Measurements from ENCODE around the gene CAMKV. TPM values are rescaled to one million over a fixed set of nuclear protein-coding genes. Genes with fewer than 3 reads are reported as not detected.
"Not testable (repeated sequence)": the region's sequence is repeated elsewhere in the genome, so short reads cannot be mapped to it uniquely, and the experiment has no call there.

CAMKV gene
- total RNA-seq, 1 donor: not detected

DNA sequence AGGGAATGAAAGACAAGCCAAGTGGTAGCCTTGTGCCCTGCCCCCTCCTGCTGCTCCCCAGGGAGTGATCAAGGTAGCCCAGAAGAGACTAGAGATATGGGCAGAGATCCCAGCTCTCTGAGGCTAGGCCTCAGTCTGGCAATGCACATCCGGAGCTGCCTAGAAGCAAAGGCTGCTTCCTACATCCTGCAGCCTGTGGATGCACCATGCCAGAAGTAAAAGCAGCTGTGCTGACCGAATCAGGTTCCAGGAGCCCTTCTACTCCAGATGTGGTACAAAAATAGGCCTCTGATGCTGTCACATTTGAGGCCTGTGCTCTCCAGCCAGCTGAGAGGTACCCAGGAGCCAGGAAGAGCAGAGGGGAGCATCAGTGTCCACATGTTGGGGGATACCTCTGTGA lies 29.3 kb downstream of the CAMKV start:
- no peak for TF ChIP-seq CTCF (IDR thresholded peaks at IDR 0.05; ENCODE audit: insufficient read depth, low read length)
- peak; percentile 16 for DNase-seq (ENCODE audit: low read depth)
- H3K4me3 ChIP-seq (ENCODE audit: low read depth, low read length): no peak overlapping the region

DNA sequence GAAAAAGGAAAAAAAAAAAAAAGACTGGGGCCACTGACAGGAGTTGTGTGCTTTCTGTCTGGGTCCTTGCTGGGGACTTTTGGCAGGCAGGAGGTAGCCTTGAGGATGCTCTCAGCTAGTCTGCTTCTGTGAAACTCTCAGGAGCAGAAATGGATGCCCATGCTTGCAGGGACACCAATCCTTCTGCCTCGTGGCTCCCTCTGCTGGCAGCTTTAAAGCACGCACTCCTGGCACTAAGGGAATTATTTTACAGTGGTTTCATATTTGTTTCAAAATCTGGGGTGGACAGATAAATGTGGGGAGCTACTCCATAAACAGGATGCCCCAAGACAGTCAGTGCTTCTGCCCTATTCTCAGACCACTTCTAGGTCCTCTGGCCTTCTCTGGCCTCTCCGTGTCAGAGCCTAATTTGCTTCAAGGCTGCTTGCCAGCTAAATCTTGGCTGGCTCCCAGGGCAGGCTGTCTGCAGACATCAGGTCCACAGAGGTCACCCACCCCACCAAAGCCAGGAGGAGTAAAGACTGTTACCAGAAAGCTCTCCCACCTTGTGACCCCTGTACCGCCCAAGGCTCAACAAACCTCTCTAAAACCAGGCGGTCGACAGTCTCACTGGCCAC lies 30.4 kb downstream of the CAMKV start:
- DNase-seq (ENCODE audit: low read depth): peak; percentile 87

DNA sequence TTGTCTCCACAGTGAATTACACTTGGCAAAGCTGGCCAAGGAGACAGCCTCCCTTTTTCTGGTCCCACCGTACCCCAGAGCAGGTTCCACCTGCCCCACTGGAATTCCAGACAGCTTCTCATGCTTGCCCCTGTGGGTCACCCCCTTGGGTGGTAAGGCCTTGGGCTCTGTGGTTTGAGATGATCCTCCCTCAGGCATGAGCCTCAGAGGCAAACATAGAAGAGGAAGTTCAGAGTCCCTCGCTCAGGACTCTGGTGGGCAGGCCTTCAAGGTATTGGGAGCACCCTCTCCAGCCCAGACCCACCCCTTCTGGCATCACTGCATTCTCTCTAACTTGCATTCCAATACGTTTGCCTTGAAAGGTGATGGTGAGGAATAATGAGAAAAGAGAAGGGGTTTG lies 38.4 kb downstream of the CAMKV start:
- H3K4me3 ChIP-seq (ENCODE audit: low read depth, low read length): no peak overlapping the region
- TF ChIP-seq CTCF (IDR thresholded peaks at IDR 0.05; ENCODE audit: insufficient read depth, low read length): no peak
- no peak for DNase-seq (ENCODE audit: low read depth)

More for the DNA sequence above, 30.4 kb downstream of the CAMKV start:
- no peak overlapping the region for H3K4me3 ChIP-seq (ENCODE audit: low read depth, low read length)
- TF ChIP-seq CTCF (IDR thresholded peaks at IDR 0.05; ENCODE audit: insufficient read depth, low read length): peak; percentile 91

DNA sequence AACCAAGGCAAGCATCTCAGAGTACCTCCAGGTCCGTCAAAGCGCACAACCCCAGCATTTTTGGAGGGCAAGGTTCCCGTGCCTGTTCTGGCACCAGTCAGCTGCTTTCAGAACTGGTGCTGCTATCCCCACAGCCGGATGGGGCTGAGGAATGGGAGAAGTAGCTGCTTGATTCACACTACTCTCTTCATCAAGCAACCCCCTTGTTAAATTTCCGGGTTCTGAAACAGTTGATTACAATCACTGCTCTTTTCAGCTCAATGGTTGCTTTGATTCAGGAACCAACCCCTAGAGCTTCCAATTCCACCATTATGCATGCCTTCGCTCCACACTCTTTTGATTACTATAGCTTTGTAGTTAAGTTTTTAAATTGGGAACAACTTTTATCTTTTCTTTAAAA lies 43.7 kb downstream of the CAMKV start:
- no peak overlapping the region for H3K4me3 ChIP-seq (ENCODE audit: low read depth, low read length)
- no peak for TF ChIP-seq CTCF (IDR thresholded peaks at IDR 0.05; ENCODE audit: insufficient read depth, low read length)
- DNase-seq (ENCODE audit: low read depth): no peak

GRCh38 chr3:49823131-49823530 lies 46.6 kb downstream of the CAMKV start:
- DNase-seq (ENCODE audit: low read depth); H3K4me3 ChIP-seq (ENCODE audit: low read depth, low read length): not testable (repeated sequence)

DNA sequence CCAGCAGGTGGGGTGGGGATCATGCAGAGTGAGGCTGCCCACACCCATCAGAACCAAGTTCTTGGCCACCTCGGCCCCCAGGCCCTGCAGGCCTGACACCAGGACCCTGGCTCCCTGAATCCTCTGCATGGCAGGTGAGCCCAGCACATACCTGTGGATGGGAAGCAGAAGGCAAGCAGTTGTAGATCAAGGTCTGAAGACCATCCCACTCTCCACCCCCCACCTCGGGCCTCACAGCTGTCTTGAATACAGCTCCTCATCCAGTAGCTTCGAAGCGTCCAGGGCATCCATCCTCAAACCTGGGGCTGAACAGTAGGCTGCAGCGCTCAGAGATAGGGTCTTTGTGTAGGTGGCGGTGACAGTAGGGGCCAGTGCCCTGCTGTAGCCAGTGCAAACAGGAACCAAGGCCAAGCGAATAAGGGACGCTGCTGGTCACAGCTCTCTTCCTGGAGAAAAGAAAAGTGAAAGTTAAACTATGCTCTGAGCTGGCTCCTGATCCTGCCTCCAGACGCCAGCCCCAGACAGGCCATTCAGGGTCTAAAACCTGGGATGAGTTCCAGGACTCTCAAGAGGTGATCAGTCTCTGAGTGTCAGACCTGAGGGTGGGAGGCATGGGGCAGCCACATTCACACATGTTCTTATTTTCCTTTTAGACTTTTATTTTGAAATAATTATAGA lies 56.1 kb downstream of the CAMKV start, which contains the start of gene UBA7:
Gene UBA7, minus strand, starts transcription at position 457 of the 678 bp plus-strand sequence. Its CDS starts 166 bp downstream, at position 291.
- peak within 1 kb of the TSS; percentile 82 for H3K4me3 ChIP-seq (ENCODE audit: low read depth, low read length)
- TF ChIP-seq CTCF (IDR thresholded peaks at IDR 0.05; ENCODE audit: insufficient read depth, low read length): no peak
- DNase-seq (ENCODE audit: low read depth): peak; percentile 81

GRCh38 chr3:49812916-49813496 lies 56.7 kb downstream of the CAMKV start:
- peak overlapping the region; percentile 82 for H3K4me3 ChIP-seq (ENCODE audit: low read depth, low read length)
- no peak for DNase-seq (ENCODE audit: low read depth)
- TF ChIP-seq CTCF (IDR thresholded peaks at IDR 0.05; ENCODE audit: insufficient read depth, low read length): no peak
